NCI-H2227 (cell line): ENCODE results near the gene WAC.
"Not testable (repeated sequence)": the region's sequence is repeated elsewhere in the genome, so short reads cannot be mapped to it uniquely, and the experiment has no call there.

Experiments
- DNase-seq: peaks from one replicate; lab custom pipeline; 2025; ENCODE audit not compliant: unreplicated experiment; lab: John Stamatoyannopoulos, UW

WAC gene

DNA sequence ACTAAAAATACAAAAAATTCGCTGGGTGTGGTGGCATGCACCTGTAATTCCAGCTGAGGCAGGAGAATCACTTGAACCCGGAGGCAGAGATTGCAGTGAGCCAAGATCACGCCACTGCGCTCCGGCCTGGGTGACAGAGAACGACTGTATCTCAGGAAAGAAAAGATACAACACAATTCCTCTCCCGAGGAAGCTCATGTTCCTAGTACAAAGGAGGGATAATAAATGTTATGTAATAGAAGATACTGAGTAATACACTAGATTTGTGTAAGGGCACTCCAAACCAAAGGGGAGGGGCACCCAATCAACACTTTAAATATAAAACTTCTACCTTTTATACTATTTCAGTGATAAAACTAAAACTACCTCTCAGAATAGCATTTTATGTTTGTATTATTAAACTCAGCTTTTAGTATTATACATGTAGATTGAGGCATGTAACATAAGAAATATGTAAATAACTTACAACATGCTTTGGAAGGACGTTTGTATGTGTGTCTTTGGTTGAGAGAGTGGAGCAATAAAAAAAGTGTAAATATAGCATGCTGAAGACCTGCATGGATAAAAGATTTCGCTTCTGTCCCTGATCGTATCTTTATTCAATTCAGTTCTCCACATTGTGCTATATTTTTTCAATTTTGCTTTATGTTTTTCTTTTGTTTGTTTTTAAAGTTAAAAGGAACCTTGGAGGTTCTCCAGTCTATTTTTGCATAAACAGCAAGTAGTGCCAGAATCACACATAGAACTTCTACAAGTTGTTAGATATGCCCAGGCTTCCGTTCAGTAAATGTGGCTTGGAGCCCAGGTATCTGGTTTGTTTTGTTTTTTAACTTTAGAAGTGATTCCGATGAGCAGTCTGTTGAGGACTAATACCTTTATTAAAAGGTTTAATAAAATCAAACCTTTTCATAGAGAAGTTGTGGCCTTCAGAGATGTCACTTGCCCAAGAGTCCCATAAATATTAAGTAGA lies 71.9 kb downstream of the WAC start:
- DNase-seq: no peak

GRCh38 chr10:28606568-28606967 lies 73.7 kb downstream of the WAC start:
- no peak for DNase-seq

- not testable (repeated sequence) for DNase-seq
Measured at GRCh38 chr10:28609636-28610035, 76.7 kb downstream of the WAC start.

DNA sequence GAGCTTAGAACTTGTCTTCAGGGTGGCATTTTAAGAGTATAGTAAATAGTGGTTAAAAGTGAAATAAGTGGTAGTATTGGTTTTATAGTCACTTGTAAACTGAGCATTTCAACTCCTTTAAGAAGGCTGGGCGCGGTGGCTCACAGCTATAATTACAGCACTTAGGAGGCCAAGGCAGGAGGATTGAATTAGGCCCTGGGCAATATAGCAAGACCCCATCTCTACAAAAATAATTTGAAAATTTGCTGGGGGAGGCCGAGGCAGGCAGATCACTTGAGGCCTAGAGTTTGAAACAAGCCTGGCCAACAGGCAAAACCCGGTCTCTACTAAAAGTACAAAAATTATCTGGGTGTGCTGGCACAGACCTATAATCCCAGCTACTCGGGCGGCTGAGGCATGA lies 80.0 kb downstream of the WAC start:
- no peak for DNase-seq

DNA sequence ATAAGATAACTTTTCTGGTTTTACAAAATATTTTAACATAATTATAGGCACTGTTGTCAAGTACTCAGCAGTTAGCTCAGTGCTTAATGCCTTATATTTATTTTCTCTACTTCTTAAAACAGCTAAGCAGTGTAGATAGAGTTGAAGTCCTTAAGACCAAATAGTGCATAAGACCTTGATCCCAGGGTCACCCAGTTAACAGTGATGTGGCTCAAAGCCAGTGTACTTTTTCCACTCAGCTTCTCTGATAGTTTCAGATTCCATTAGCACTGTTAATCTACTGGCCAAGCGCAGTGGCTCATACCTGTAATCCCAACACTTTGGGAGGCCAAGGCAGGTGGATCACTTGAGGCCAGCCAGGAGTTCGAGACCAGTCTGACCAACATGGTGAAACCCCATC lies 83.6 kb downstream of the WAC start:
- DNase-seq: no peak

GRCh38 chr10:28619455-28619854 lies 86.5 kb downstream of the WAC start:
- DNase-seq: no peak

DNA sequence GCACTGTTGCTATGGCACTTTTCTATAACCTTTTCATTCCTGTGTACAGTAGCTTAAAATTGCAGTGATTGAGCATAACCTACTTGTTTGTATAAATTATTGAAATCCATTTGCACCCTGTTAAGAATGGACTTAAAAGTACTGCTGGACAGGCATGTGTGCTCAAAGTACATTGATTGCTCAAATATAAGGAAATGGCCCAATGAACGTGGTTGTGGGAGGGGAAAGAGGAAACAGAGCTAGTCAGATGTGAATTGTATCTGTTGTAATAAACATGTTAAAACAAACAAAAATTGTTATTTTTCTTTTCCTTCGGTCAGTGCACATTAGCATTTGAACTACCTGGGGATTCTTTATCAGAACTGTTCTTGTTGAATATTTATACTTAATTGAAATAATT lies 87.3 kb downstream of the WAC start:
- no peak for DNase-seq

DNA sequence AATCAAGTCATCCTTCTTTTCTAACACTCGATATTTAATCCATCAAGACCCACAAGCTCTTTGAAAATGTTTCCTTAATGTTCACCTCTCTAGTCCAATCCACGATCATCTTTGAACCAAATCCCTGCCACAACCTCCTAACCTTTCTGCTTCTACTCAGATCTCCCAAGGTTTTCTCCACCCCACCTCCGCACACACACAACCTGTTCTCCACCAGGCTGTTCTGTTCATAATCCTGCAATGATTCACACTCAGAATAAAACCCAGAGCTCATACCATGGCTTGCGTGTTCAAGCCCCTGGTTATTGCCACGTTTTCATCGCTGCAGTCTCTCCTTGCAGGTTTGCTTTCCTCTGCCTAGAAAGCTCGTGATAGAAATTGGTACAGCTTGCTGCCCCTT lies 90.6 kb downstream of the WAC start:
- DNase-seq: no peak

- no peak for DNase-seq
Measured at GRCh38 chr10:28624351-28624750, 91.4 kb downstream of the WAC start.

DNA sequence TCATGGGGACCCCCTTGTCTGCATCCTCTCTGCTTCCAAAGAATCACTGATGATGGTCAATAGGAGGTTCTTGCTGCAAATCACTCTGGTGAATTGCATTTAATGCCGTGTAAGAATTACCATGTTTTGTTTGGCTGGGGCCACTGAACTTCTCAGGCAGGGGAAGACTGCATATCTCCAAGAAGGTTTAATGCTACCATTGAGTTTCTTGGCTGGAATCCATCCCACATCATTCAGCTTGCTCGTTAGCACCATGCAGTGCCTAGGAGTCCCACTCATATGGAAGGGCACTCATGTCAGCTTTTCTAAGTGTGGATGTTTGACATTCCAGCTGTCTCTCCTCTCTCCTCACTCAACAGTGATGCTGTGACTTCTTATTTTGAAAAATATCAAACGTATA lies 94.2 kb downstream of the WAC start:
- no peak for DNase-seq

GRCh38 chr10:28628184-28628893 lies 95.4 kb downstream of the WAC start:
- DNase-seq: peak; percentile 69

- no peak for DNase-seq
Measured at GRCh38 chr10:28631896-28632583, 99.1 kb downstream of the WAC start.

DNA sequence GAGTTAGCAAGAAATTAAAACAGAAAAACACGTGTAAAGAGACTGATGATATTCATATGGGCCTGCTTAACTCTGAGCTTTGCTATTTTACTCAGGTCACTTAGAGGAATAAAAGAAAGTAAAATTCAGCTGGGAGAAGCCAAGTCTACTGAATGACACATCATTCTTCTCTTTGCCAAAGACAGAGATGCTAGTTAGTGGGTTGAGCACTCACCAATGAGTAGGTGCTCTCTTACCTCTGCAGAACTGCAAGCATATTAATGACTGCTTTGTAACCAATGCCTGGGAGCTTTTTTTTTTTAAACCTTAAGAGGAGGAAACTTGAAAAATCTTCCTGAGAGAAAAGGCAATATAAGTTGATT lies 99.6 kb downstream of the WAC start:
- DNase-seq: no peak

DNA sequence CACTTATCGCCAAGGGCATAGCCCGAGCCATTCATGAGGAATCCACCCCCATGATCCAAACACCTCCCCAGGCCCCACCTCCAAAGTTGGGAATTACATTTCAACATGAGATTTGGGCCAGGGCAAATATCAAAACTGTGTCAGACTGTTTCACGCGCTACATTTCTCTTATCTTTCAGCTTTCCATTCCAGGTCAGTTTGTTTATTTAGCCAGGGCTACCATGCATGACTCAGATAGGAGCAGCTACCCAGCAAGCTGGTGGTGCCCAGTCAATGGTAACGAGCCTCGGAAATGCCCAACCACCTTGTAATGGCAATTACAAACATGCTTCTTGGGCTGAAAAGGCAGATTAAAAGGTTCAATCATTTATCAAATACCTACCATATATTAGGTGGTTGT lies 100.8 kb downstream of the WAC start:
- DNase-seq: no peak

DNA sequence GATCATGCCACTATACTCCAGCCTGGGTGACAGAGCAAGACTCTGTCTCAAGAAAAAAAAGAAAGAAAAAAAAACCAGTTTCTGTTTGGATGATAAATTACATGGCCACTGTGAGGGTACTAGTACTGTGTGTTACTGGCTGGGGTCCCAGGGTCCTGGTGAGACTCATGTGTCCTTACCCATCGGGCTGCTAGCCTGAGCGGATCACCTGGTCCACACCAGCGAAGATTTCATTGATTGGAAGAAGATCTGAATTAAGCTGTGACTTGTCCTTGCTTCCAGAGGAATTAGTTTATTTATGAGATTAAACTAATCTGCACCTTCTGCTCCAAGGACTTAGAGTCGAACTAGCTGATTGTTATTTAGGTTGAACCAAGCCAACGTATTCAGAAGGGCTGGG lies 104.4 kb downstream of the WAC start:
- DNase-seq: no peak

GRCh38 chr10:28638392-28638791 lies 105.5 kb downstream of the WAC start:
- DNase-seq: no peak

DNA sequence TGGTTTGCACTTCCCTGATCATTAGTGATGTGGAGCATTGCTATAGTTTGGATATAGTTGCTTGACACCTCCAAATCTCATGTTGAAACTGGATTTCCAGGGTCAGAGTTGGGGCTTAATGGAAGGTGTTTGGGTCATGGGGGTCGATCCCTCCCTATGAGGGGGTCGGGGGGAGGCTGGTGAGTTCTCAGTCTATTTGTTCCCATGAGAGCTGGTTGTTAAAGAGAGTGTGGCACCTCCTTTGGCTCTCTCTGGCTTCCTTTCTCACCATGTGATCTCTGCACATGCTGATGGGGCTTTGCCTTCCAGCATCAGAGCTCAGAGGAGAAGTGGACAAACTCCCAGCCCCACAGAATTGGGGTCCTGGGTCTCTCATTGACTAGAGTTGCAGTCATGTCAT lies 107.6 kb downstream of the WAC start:
- no peak for DNase-seq

DNA sequence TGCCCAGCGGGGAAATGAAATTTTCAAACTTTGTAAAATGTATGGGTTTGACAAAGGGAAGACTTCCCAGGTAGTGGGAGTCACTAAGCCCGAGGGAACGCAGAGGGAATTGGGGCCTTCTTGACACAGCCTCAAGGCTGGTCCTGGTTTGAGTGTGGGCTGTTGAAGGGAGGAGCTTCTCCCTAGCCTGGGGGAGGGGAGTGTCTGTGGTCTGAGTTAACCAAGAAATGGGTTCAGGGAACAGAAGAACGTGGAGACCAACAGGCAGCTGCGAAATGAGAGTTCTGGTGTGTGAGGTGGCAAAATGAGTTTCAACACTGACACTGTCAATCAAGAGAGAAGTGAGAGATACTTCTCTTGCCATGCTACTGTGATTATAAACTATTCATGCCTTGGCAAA lies 111.7 kb downstream of the WAC start:
- DNase-seq: no peak

GRCh38 chr10:28652106-28652505 lies 119.2 kb downstream of the WAC start:
- no peak for DNase-seq

GRCh38 chr10:28652703-28653102 lies 119.8 kb downstream of the WAC start:
- DNase-seq: no peak

- not testable (repeated sequence) for DNase-seq
Measured at GRCh38 chr10:28658824-28659223, 125.9 kb downstream of the WAC start.

- no peak for DNase-seq
Measured at GRCh38 chr10:28661035-28661434, 128.1 kb downstream of the WAC start.
